Stomach (tissue), 19 donors: ENCODE data around the gene OR4F3. TPM values are rescaled to one million over a fixed set of nuclear protein-coding genes. Genes with fewer than 3 reads are reported as not detected.
"Not testable (repeated sequence)": the region's sequence is repeated elsewhere in the genome, so short reads cannot be mapped to it uniquely, and the experiment has no call there.

ENCODE experiments used
- DNase-seq, 2 donors: peaks; one replicate each; pipeline versions ENCODE4 v3.0.0 to v3.0.0-alpha.2; 2013 to 2019
- H3K27ac ChIP-seq, 5 donors: fragments of 200-600 bp in 4 of 5; sonication (generic) in 4 of 5; one replicate each; pipeline ENCODE4 v1.5.1; 2013 to 2019; ENCODE audit warnings: mild to moderate bottlenecking in 1 of 5, moderate library complexity in 1 of 5
- H3K27me3 ChIP-seq, 3 donors: fragments of 200-600 bp; sonication (generic); one replicate each; pipeline ENCODE4 v1.5.1; 2017 to 2019; ENCODE audit warnings: mixed run types in 1 of 3
- H3K36me3 ChIP-seq, 4 donors: fragments of 200-600 bp; sonication (generic); 1 replicate in 3 of 4; 2 replicates in 1 of 4; pipeline ENCODE4 v1.5.1; 2016 to 2019
- H3K4me1 ChIP-seq, 4 donors: fragments of 200-600 bp; sonication (generic); one replicate each; pipeline ENCODE4 v1.5.1; 2016 to 2019
- H3K4me3 ChIP-seq, 4 donors: fragments of 200-600 bp; sonication (generic) in 3 of 4; one replicate each; pipeline ENCODE4 v1.5.1; 2016 to 2019; ENCODE audit warnings: mild to moderate bottlenecking in 1 of 4
- H3K9me3 ChIP-seq, 4 donors: fragments of 200-600 bp; sonication (generic); one replicate each; pipeline ENCODE4 v1.5.1; 2016 to 2019
- intact Hi-C: fragments of 100-400 bp; cut with DNase I; formaldehyde crosslinking; loops from one replicate; pipeline ENCODE4 v1.15.1; 2023; ENCODE audit warnings: low total_unique reads
- long read RNA-seq, 10 donors: transcript quantifications; one replicate each; lab custom pipeline, GENCODE V29; 2026
- polyA plus RNA-seq, 3 donors: library from polyadenylated mRNA; stranded (reverse); fragments of 200-250 nt; gene quantifications; one replicate each; pipeline ENCODE4 v1.2.3, GENCODE V29; 2013
- total RNA-seq, 5 donors: library from RNA; depleted of rRNA; stranded (reverse); fragments of >200 nt; gene quantifications; one replicate each; pipeline versions ENCODE4 v1.1.0 to v1.2.3, GENCODE V29; 2014 to 2016
- donor health status: healthy with polysubstance abuse.
- donor health status: Bipolar disorder and iron deficiency.
- donor health status: healthy.

OR4F3 gene
- total RNA-seq (not detected), polyA plus RNA-seq (not detected)
- long read RNA-seq, donor 1, result 0 reads
- long read RNA-seq, donor 2, result 0 reads
- long read RNA-seq, donor 3, result 0 reads
- long read RNA-seq, donor 4, result 0 reads
- long read RNA-seq, donor 5, result 0 reads
- long read RNA-seq, donor 6, result 0 reads
- long read RNA-seq, donor 7, result 0 reads
- long read RNA-seq, donor 8, result 0 reads
- long read RNA-seq, donor 9, result 0 reads
- long read RNA-seq, donor 10, result 0 reads

GRCh38 chr5:181366968-181367367, at the start of gene OR4F3:
Gene OR4F3, plus strand, starts transcription at chr5:181367268.
- H3K27me3 ChIP-seq, H3K36me3 ChIP-seq, DNase-seq, H3K9me3 ChIP-seq, intact Hi-C loops, H3K4me1 ChIP-seq, H3K4me3 ChIP-seq, H3K27ac ChIP-seq: not testable (repeated sequence)

Other genes with a start within 250 kb of the OR4F3 start
- not detected for gene OR2V1, start 236.1 kb upstream of the OR4F3 start, total RNA-seq
- gene OR2V1, start 236.1 kb upstream of the OR4F3 start, polyA plus RNA-seq, result not detected
- not detected for gene OR2V2, start 219.7 kb upstream of the OR4F3 start, total RNA-seq
- gene OR2V2, start 219.7 kb upstream of the OR4F3 start, polyA plus RNA-seq, result not detected
- gene TRIM7, start 162.1 kb upstream of the OR4F3 start, total RNA-seq, result 1 to 10 TPM in 3 of 5 donors, under 1 TPM in 1, not detected in 1; 0.45 to 7.5 (median 3.4) TPM
- gene TRIM7, start 162.1 kb upstream of the OR4F3 start, polyA plus RNA-seq, result 10 to 100 TPM in 1 of 3 donors, 1 to 10 TPM in 1, under 1 TPM in 1; 0.93 to 20.4 (median 3.4) TPM
- gene TRIM41, start 144.0 kb upstream of the OR4F3 start, total RNA-seq, result 10 to 100 TPM in 4 of 5 donors, 1 to 10 TPM in 1; 2.3 to 70.4 (median 10.3) TPM
- gene TRIM41, start 144.0 kb upstream of the OR4F3 start, polyA plus RNA-seq, result 10 to 100 TPM; 13.8 to 26.1 (median 18.2) TPM
- 1,000 to 10,000 TPM in 3 of 5 donors, 100 to 1,000 TPM in 2; 814 to 2,131 (median 1,334) TPM for gene RACK1, start 123.4 kb upstream of the OR4F3 start, total RNA-seq
- 1,000 to 10,000 TPM; 2,190 to 3,034 (median 2,228) TPM for gene RACK1, start 123.4 kb upstream of the OR4F3 start, polyA plus RNA-seq
- 10 to 100 TPM; 11.9 to 29.9 (median 14.3) TPM for gene TRIM52, start 106.1 kb upstream of the OR4F3 start, total RNA-seq
- gene TRIM52, start 106.1 kb upstream of the OR4F3 start, polyA plus RNA-seq, result 1 to 10 TPM; 3.8 to 8.1 (median 3.9) TPM